Liver (tissue), 3 donors: ENCODE measurements around the gene TNFAIP1.

Experiments used
- CTCF ChIP-seq: fragments of 150-350 bp; IDR thresholded peaks from 2 replicates; pipeline ENCODE4 v1.5.1; 2017; ENCODE audit warnings: improper control_type of control experiment, low read depth, low read length; ENCODE audit not compliant: missing input control
- GABPA ChIP-seq, 2 donors: IDR thresholded peaks in 1 of 2; conservative IDR thresholded peaks in 1 of 2; 2 replicates each; pipeline ENCODE4 v1.6.1; 2016; ENCODE audit warnings: antibody characterized with exemption in 2 of 2, mild to moderate bottlenecking in 1 of 2, moderate library complexity in 1 of 2
- HNF4A ChIP-seq, 2 donors: conservative IDR thresholded peaks; 2 replicates each; pipeline ENCODE4 v1.6.1; 2016; ENCODE audit warnings: antibody characterized with exemption in 2 of 2, mild to moderate bottlenecking in 2 of 2
- donor health status: healthy.
- donor health status: healthy.

GRCh38 chr17:28371245-28372202 lies 36.0 kb downstream of the TNFAIP1 start, which contains the start of gene SARM1:
- no peak for TF ChIP-seq CTCF
- peak in 1 of 2 donors; percentile 10 for TF ChIP-seq GABPA (IDR thresholded peaks at IDR 0.05 in 1 of 2, conservative IDR thresholded peaks at IDR 0.05 in 1 of 2)
- TF ChIP-seq HNF4A (conservative IDR thresholded peaks at IDR 0.05): no peak
